Smooth muscle cell (in vitro differentiated cells): Measurements from ENCODE around the gene NUDCD3. TPM values are rescaled to one million over a fixed set of nuclear protein-coding genes. Genes with fewer than 3 reads are reported as not detected.

Experiments
- DNase-seq: peaks from one replicate; lab custom pipeline; 2025; ENCODE audit not compliant: unreplicated experiment; lab: John Stamatoyannopoulos, UW
- H2AFZ ChIP-seq: fragments of 200-600 bp; sonication (generic); 2 replicates; pipeline ENCODE4 v1.6.0; 2016; ENCODE audit warnings: antibody characterized with exemption, low read depth, mild to moderate bottlenecking
- H3F3A ChIP-seq: fragments of 200-600 bp; sonication (generic); 2 replicates; pipeline ENCODE4 v1.6.0; 2017; ENCODE audit warnings: antibody characterized with exemption, low read depth
- H3K27ac ChIP-seq: fragments of 200-600 bp; sonication (generic); 2 replicates; pipeline ENCODE4 v1.5.1; 2016; ENCODE audit warnings: low read depth, mild to moderate bottlenecking
- H3K27me3 ChIP-seq: fragments of 200-600 bp; sonication (generic); 2 replicates; pipeline ENCODE4 v1.6.1; 2016; ENCODE audit warnings: low read depth, mild to moderate bottlenecking
- H3K36me3 ChIP-seq: fragments of 200-600 bp; sonication (generic); 2 replicates; pipeline ENCODE4 v1.5.1; 2016; ENCODE audit warnings: low read depth
- H3K4me1 ChIP-seq: fragments of 200-600 bp; sonication (generic); 2 replicates; pipeline ENCODE4 v1.5.1; 2016; ENCODE audit warnings: low read depth
- H3K4me2 ChIP-seq: fragments of 200-600 bp; sonication (generic); 2 replicates; pipeline ENCODE4 v1.6.0; 2016; ENCODE audit warnings: mild to moderate bottlenecking
- H3K4me3 ChIP-seq: fragments of 200-600 bp; sonication (generic); 2 replicates; pipeline ENCODE4 v1.5.1; 2016; ENCODE audit warnings: mild to moderate bottlenecking
- H3K79me2 ChIP-seq: fragments of 200-600 bp; sonication (generic); 2 replicates; pipeline ENCODE4 v1.6.0; 2016; ENCODE audit warnings: low read depth, mild to moderate bottlenecking
- H3K9ac ChIP-seq: fragments of 200-600 bp; sonication (generic); 2 replicates; pipeline ENCODE4 v1.6.0; 2016; ENCODE audit warnings: low read depth
- H3K9me3 ChIP-seq: fragments of 200-600 bp; sonication (generic); replicated peaks from 2 replicates; pipeline ENCODE4 v1.5.1; 2016; ENCODE audit warnings: low read depth
- H4K20me1 ChIP-seq: fragments of 200-600 bp; sonication (generic); 2 replicates; pipeline ENCODE4 v1.6.0; 2016; ENCODE audit warnings: low read depth
- WGBS: methylation state at CpG from one replicate; pipeline ENCODE4 v1.1.7; 2016; ENCODE audit warnings: low lambda C conversion rate; 5-methylcytosine and 5-hydroxymethylcytosine counted together
- polyA plus RNA-seq: library from polyadenylated mRNA; unstranded; fragments of >200 nt; fragmentation: Nextera tagmentation; extraction: Ambion mirVana; gene quantifications from 2 replicates; pipeline ENCODE4 v1.2.1, GENCODE V29; 2016
- total RNA-seq: library from RNA; depleted of rRNA; stranded (reverse); fragments of >200 nt; gene quantifications from 2 replicates; pipeline ENCODE4 v1.2.3, GENCODE V29; 2014
- TF ChIP-seq, protein P1 (sequence below): fragments of 200-600 bp; sonication (generic); IDR thresholded peaks from 2 replicates; pipeline ENCODE4 v1.5.1; 2017; ENCODE audit warnings: borderline replicate concordance, mild to moderate bottlenecking, antibody characterized with exemption; ENCODE audit not compliant: insufficient read depth, poor library complexity, severe bottlenecking

NUDCD3 gene
- total and polyA plus RNA-seq, 2 experiments from 2014 or later: 32.2 to 56.3 TPM

DNA sequence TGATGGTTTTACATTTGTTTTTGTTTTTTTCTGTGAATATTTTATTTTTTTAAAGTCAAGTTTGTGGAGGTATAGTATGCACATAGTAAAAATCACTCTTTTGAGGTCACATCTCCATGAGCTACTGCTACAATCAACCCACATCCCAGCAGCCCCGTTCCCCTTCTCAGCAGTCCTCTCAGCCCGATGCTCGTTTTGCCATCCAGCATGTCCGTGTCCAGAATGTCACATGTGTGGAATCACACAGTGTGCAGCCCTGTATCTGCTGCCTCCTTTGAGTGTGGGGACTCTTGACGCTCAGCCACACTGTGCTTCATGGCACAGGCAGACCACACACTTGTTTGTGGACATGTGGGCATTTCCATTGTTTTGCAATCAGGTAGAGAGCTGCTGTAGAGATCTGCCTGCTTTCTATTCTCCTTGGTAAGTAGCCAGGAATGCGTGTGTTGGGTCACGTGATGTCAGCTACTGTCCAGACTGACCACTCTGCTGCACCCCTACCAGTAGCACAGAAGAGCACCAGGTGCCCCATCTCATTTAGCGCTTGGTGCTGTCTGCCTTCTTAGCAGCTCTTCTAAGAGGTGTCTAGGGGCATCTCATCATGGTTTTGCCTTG is 93.4 kb downstream of the NUDCD3 start:
- H3K4me3 ChIP-seq: no peak overlapping the region
- no peaks in the 10 kb centered on the region for H3K27me3 ChIP-seq
- no peaks in the 10 kb centered on the region for H3F3A ChIP-seq
- no peaks in the 10 kb centered on the region for H3K4me1 ChIP-seq
- H4K20me1 ChIP-seq: peaks cover 72% of the 10 kb centered on the region
- no peak overlapping the region for H2AFZ ChIP-seq
- H3K79me2 ChIP-seq: peaks cover 5% of the 10 kb centered on the region
- 97% methylated on average over 8 of the region's 8 CpGs for WGBS
- no peak for DNase-seq
- H3K9ac ChIP-seq: no peak overlapping the region
- no peaks in the 10 kb centered on the region for H3K36me3 ChIP-seq
- TF ChIP-seq, protein P1, sequence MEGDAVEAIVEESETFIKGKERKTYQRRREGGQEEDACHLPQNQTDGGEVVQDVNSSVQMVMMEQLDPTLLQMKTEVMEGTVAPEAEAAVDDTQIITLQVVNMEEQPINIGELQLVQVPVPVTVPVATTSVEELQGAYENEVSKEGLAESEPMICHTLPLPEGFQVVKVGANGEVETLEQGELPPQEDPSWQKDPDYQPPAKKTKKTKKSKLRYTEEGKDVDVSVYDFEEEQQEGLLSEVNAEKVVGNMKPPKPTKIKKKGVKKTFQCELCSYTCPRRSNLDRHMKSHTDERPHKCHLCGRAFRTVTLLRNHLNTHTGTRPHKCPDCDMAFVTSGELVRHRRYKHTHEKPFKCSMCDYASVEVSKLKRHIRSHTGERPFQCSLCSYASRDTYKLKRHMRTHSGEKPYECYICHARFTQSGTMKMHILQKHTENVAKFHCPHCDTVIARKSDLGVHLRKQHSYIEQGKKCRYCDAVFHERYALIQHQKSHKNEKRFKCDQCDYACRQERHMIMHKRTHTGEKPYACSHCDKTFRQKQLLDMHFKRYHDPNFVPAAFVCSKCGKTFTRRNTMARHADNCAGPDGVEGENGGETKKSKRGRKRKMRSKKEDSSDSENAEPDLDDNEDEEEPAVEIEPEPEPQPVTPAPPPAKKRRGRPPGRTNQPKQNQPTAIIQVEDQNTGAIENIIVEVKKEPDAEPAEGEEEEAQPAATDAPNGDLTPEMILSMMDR: no peak
- no peaks in the 10 kb centered on the region for H3K9me3 ChIP-seq
- no peak overlapping the region for H3K4me2 ChIP-seq
- H3K27ac ChIP-seq: no peak overlapping the region

DNA sequence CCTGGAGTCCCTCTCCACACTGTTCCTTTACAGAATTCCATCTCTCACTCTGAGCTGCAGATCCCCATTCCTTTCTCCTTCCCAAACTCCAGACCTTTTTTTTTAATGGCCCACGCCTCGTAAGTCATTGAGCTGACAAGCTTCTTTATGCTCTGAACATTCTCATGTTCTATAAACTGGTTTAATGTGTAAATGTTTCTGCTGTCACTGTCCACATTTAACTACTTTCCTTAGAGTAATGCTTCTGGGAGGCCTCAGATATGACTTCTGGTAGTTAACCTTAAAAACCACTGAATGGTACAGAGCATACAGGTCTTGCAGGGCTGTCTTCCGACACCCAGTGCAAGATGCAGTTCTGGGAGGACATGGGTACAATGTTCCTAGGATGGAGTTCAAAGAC is 94.0 kb downstream of the NUDCD3 start:
- Histone ChIP-seq H3K4me1 (no peaks in the 10 kb centered on the region), H3K27ac (no peak overlapping the region), H4K20me1 (peaks cover 66% of the 10 kb centered on the region), H3K27me3 (no peaks in the 10 kb centered on the region), H3K4me2 (no peak overlapping the region), H3K36me3 (no peaks in the 10 kb centered on the region), H3F3A (no peaks in the 10 kb centered on the region), H3K4me3 (no peak overlapping the region), H3K9me3 (no peaks in the 10 kb centered on the region), H3K79me2 (peaks cover 5% of the 10 kb centered on the region), H2AFZ (no peak overlapping the region), H3K9ac (no peak overlapping the region)
- TF ChIP-seq, protein P1: no peak
- WGBS: 78% methylated on average over 3 of the region's 3 CpGs
- DNase-seq: no peak

DNA sequence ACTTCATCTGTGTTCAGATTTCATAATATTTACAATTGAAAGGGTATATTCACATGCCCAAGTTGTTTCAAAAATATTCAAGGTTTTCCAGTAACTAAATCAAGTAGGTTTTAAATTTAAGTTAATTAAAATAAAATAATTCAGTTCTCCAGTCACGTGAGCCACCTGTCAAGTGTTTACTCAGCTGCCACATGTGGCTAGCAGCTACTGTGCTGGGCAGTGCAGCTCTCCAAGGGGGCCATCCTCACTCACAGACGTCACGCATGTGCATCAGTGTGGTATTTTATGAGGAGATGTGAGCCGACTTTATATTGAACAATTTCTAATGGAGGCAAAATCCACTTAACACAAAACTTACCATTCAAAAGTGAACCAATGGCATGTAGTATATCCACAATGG is 95.4 kb downstream of the NUDCD3 start:
- TF ChIP-seq, protein P1: no peak
- no peak overlapping the region for H2AFZ ChIP-seq
- no peak overlapping the region for H3K4me3 ChIP-seq
- H3K9me3 ChIP-seq: no peaks in the 10 kb centered on the region
- H3K27ac ChIP-seq: no peak overlapping the region
- H3K4me1 ChIP-seq: no peaks in the 10 kb centered on the region
- H3F3A ChIP-seq: no peaks in the 10 kb centered on the region
- peaks cover 5% of the 10 kb centered on the region for H3K79me2 ChIP-seq
- no peak overlapping the region for H3K4me2 ChIP-seq
- no peaks in the 10 kb centered on the region for H3K36me3 ChIP-seq
- no peak for DNase-seq
- 97% methylated on average over 4 of the region's 4 CpGs for WGBS
- no peaks in the 10 kb centered on the region for H3K27me3 ChIP-seq
- peaks cover 52% of the 10 kb centered on the region for H4K20me1 ChIP-seq
- no peak overlapping the region for H3K9ac ChIP-seq

DNA sequence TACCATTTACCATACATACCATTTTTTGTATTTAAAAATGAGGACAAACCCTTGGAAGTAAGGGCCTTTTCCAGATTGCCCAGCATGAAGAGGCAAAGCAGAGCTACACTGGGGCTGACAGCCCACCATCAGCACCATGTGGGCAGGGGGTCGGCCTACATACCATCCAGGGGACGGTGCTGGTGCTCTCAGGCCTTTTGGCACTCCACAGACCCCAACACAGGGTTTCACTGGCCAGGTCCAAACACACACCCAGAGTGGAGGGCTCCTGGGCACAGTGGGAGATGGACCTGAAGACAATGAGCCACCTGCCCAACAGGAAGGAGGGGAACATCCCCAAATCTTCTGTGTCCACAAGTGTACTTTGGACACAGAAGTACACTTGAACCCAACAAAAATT is 95.8 kb downstream of the NUDCD3 start:
- TF ChIP-seq, protein P1: no peak
- peaks cover 5% of the 10 kb centered on the region for H3K79me2 ChIP-seq
- WGBS: 90% methylated on average over 2 of the region's 2 CpGs

More for the DNA sequence above, 95.8 kb downstream of the NUDCD3 start:
- Histone ChIP-seq H3K4me3 (no peak overlapping the region), H2AFZ (no peak overlapping the region), H3K4me1 (no peaks in the 10 kb centered on the region), H3F3A (no peaks in the 10 kb centered on the region), H3K4me2 (no peak overlapping the region), H3K9me3 (no peaks in the 10 kb centered on the region), H3K9ac (no peak overlapping the region), H3K36me3 (no peaks in the 10 kb centered on the region), H3K27me3 (no peaks in the 10 kb centered on the region), H4K20me1 (peaks cover 49% of the 10 kb centered on the region), H3K27ac (no peak overlapping the region)
- no peak for DNase-seq
